Endothelial cell of umbilical vein (primary cell): ENCODE results near the gene ANKFN1.

ENCODE experiments used
- EZH2 ChIP-seq: IDR thresholded peaks from 2 replicates; pipeline ENCODE4 v1.6.1; 2012; ENCODE audit warnings: borderline replicate concordance, low read depth, mild to moderate bottlenecking, moderate library complexity, low read length, inconsistent platforms; ENCODE audit not compliant: severe bottlenecking
- JUN ChIP-seq: IDR thresholded peaks from 2 replicates; pipeline ENCODE4 v1.6.1; 2011; ENCODE audit warnings: borderline replicate concordance, low read depth; ENCODE audit not compliant: insufficient read length, insufficient read depth
- MAX ChIP-seq: IDR thresholded peaks from 2 replicates; pipeline ENCODE4 v1.6.1; 2011; ENCODE audit not compliant: insufficient read depth, insufficient read length
- POLR2A ChIP-seq: IDR thresholded peaks from 2 replicates; pipeline ENCODE4 v1.6.1; 2012; ENCODE audit warnings: low read depth, mild to moderate bottlenecking, control low read depth, low read length
- POLR2AphosphoS5 ChIP-seq: IDR thresholded peaks from 2 replicates; pipeline ENCODE4 v1.6.1; 2012; ENCODE audit warnings: low read depth, mild to moderate bottlenecking, control low read depth, low read length, moderate library complexity; ENCODE audit not compliant: insufficient read depth
- TF ChIP-seq, protein P1 (sequence below), 2 donors: IDR thresholded peaks; 1 replicate in 1 of 2; 2 replicates in 1 of 2; pipeline ENCODE4 v1.5.1; 2011; ENCODE audit warnings: low read length in 2 of 2, mild to moderate bottlenecking in 2 of 2, moderate library complexity in 2 of 2, control low read depth in 1 of 2, inconsistent platforms in 1 of 2, low read depth in 1 of 2; ENCODE audit not compliant: insufficient read depth in 1 of 2; ENCODE audit errors: extremely low read depth in 1 of 2

GRCh38 chr17:56440419-56440818, 287.1 kb downstream of the ANKFN1 start:
- TF ChIP-seq, protein P1, sequence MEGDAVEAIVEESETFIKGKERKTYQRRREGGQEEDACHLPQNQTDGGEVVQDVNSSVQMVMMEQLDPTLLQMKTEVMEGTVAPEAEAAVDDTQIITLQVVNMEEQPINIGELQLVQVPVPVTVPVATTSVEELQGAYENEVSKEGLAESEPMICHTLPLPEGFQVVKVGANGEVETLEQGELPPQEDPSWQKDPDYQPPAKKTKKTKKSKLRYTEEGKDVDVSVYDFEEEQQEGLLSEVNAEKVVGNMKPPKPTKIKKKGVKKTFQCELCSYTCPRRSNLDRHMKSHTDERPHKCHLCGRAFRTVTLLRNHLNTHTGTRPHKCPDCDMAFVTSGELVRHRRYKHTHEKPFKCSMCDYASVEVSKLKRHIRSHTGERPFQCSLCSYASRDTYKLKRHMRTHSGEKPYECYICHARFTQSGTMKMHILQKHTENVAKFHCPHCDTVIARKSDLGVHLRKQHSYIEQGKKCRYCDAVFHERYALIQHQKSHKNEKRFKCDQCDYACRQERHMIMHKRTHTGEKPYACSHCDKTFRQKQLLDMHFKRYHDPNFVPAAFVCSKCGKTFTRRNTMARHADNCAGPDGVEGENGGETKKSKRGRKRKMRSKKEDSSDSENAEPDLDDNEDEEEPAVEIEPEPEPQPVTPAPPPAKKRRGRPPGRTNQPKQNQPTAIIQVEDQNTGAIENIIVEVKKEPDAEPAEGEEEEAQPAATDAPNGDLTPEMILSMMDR (IDR thresholded peaks at IDR 0.05; ENCODE audit: extremely low read depth in 1 of 2, insufficient read depth in 1 of 2, low read depth in 1 of 2, low read length in 2 of 2): no peak
- TF ChIP-seq POLR2A: no peak
- no peak for TF ChIP-seq POLR2AphosphoS5
- TF ChIP-seq JUN: no peak
- no peak for TF ChIP-seq EZH2
- TF ChIP-seq MAX: no peak
